Smooth muscle cell (in vitro differentiated cells): ENCODE measurements around the gene AP1S3. TPM values are rescaled to one million over a fixed set of nuclear protein-coding genes. Genes with fewer than 3 reads are reported as not detected.

Source experiments
- DNase-seq: peaks from one replicate; lab custom pipeline; 2025; ENCODE audit not compliant: unreplicated experiment; lab: John Stamatoyannopoulos, UW
- H2AFZ ChIP-seq: fragments of 200-600 bp; sonication (generic); 2 replicates; pipeline ENCODE4 v1.6.0; 2016; ENCODE audit warnings: antibody characterized with exemption, low read depth, mild to moderate bottlenecking
- H3F3A ChIP-seq: fragments of 200-600 bp; sonication (generic); 2 replicates; pipeline ENCODE4 v1.6.0; 2017; ENCODE audit warnings: antibody characterized with exemption, low read depth
- H3K27ac ChIP-seq: fragments of 200-600 bp; sonication (generic); 2 replicates; pipeline ENCODE4 v1.5.1; 2016; ENCODE audit warnings: low read depth, mild to moderate bottlenecking
- H3K27me3 ChIP-seq: fragments of 200-600 bp; sonication (generic); 2 replicates; pipeline ENCODE4 v1.6.1; 2016; ENCODE audit warnings: low read depth, mild to moderate bottlenecking
- H3K36me3 ChIP-seq: fragments of 200-600 bp; sonication (generic); 2 replicates; pipeline ENCODE4 v1.5.1; 2016; ENCODE audit warnings: low read depth
- H3K4me1 ChIP-seq: fragments of 200-600 bp; sonication (generic); 2 replicates; pipeline ENCODE4 v1.5.1; 2016; ENCODE audit warnings: low read depth
- H3K4me2 ChIP-seq: fragments of 200-600 bp; sonication (generic); 2 replicates; pipeline ENCODE4 v1.6.0; 2016; ENCODE audit warnings: mild to moderate bottlenecking
- H3K4me3 ChIP-seq: fragments of 200-600 bp; sonication (generic); 2 replicates; pipeline ENCODE4 v1.5.1; 2016; ENCODE audit warnings: mild to moderate bottlenecking
- H3K79me2 ChIP-seq: fragments of 200-600 bp; sonication (generic); 2 replicates; pipeline ENCODE4 v1.6.0; 2016; ENCODE audit warnings: low read depth, mild to moderate bottlenecking
- H3K9ac ChIP-seq: fragments of 200-600 bp; sonication (generic); 2 replicates; pipeline ENCODE4 v1.6.0; 2016; ENCODE audit warnings: low read depth
- H3K9me3 ChIP-seq: fragments of 200-600 bp; sonication (generic); replicated peaks from 2 replicates; pipeline ENCODE4 v1.5.1; 2016; ENCODE audit warnings: low read depth
- H4K20me1 ChIP-seq: fragments of 200-600 bp; sonication (generic); 2 replicates; pipeline ENCODE4 v1.6.0; 2016; ENCODE audit warnings: low read depth
- CTCF ChIP-seq: fragments of 200-600 bp; sonication (generic); IDR thresholded peaks from 2 replicates; pipeline ENCODE4 v1.5.1; 2017; ENCODE audit warnings: borderline replicate concordance, mild to moderate bottlenecking, antibody characterized with exemption; ENCODE audit not compliant: insufficient read depth, poor library complexity, severe bottlenecking
- WGBS: methylation state at CpG from one replicate; pipeline ENCODE4 v1.1.7; 2016; ENCODE audit warnings: low lambda C conversion rate; 5-methylcytosine and 5-hydroxymethylcytosine counted together
- polyA plus RNA-seq: library from polyadenylated mRNA; unstranded; fragments of >200 nt; fragmentation: Nextera tagmentation; extraction: Ambion mirVana; gene quantifications from 2 replicates; pipeline ENCODE4 v1.2.1, GENCODE V29; 2016
- total RNA-seq: library from RNA; depleted of rRNA; stranded (reverse); fragments of >200 nt; gene quantifications from 2 replicates; pipeline ENCODE4 v1.2.3, GENCODE V29; 2014

The AP1S3 gene
- total and polyA plus RNA-seq, 2 experiments from 2014 or later = 1.4 to 11.4 TPM

GRCh38 chr2:223860809-223861738 lies 23.7 kb upstream of the AP1S3 start:
- WGBS = 53% methylated on average over 5 of the region's 5 CpGs

GRCh38 chr2:223859070-223859469 lies 21.7 kb upstream of the AP1S3 start:
- no peak for DNase-seq
- Histone ChIP-seq H3K27me3 (no peaks in the 10 kb centered on the region), H3K36me3 (no peaks in the 10 kb centered on the region), H3K4me2 (no peak overlapping the region), H3K9me3 (no peaks in the 10 kb centered on the region), H3F3A (peaks cover 5% of the 10 kb centered on the region), H3K9ac (no peak overlapping the region), H2AFZ (no peak overlapping the region), H3K79me2 (no peaks in the 10 kb centered on the region), H3K4me1 (peaks cover 5% of the 10 kb centered on the region), H3K27ac (no peak overlapping the region), H4K20me1 (no peaks in the 10 kb centered on the region), H3K4me3 (no peak overlapping the region)
- WGBS = 95% methylated on average over 3 of the region's 3 CpGs
- no peak for TF ChIP-seq CTCF

More at GRCh38 chr2:223860809-223861738, 23.7 kb upstream of the AP1S3 start:
- Histone ChIP-seq H3K27ac (peak overlapping the region; percentile 58), H3K27me3 (no peaks in the 10 kb centered on the region), H3F3A (peaks cover 5% of the 10 kb centered on the region), H3K4me2 (peak overlapping the region; percentile 62), H3K4me3 (no peak overlapping the region), H3K36me3 (no peaks in the 10 kb centered on the region), H2AFZ (no peak overlapping the region), H3K4me1 (peaks cover 5% of the 10 kb centered on the region), H3K9me3 (no peaks in the 10 kb centered on the region), H3K9ac (no peak overlapping the region), H3K79me2 (no peaks in the 10 kb centered on the region), H4K20me1 (no peaks in the 10 kb centered on the region)
- TF ChIP-seq CTCF = no peak
- DNase-seq = no peak

- WGBS = 86% methylated on average over 5 of the region's 5 CpGs
- Histone ChIP-seq H3K9ac (no peak overlapping the region), H3K79me2 (no peaks in the 10 kb centered on the region), H4K20me1 (no peaks in the 10 kb centered on the region), H2AFZ (no peak overlapping the region), H3F3A (peaks cover under 1% of the 10 kb centered on the region), H3K27me3 (no peaks in the 10 kb centered on the region), H3K4me1 (peaks cover 5% of the 10 kb centered on the region), H3K4me3 (no peak overlapping the region), H3K36me3 (no peaks in the 10 kb centered on the region), H3K4me2 (no peak overlapping the region), H3K27ac (no peak overlapping the region), H3K9me3 (no peaks in the 10 kb centered on the region)
- no peak for DNase-seq
- TF ChIP-seq CTCF = no peak
Observed at GRCh38 chr2:223856584-223856983, 19.2 kb upstream of the AP1S3 start.
